HUES6 (cell line): Measurements from ENCODE around the gene VSTM2B.

Source experiments
- H3K27ac ChIP-seq: 2 replicates; pipeline ENCODE4 v1.7.0; 2013; ENCODE audit warnings: low read depth, mild to moderate bottlenecking, low read length, inconsistent platforms
- H3K27me3 ChIP-seq: 2 replicates; pipeline ENCODE4 v1.6.1; 2013; ENCODE audit warnings: low read length; ENCODE audit not compliant: control insufficient read depth, insufficient read depth
- H3K36me3 ChIP-seq: 2 replicates; pipeline ENCODE4 v1.6.1; 2013; ENCODE audit warnings: low read length; ENCODE audit not compliant: control insufficient read depth, insufficient read depth
- H3K4me1 ChIP-seq: 2 replicates; pipeline ENCODE4 v1.6.1; 2013; ENCODE audit warnings: low read length; ENCODE audit not compliant: control insufficient read depth, insufficient read depth
- H3K4me3 ChIP-seq: 2 replicates; pipeline ENCODE4 v1.5.1; 2013; ENCODE audit warnings: low read depth, low read length
- H3K9ac ChIP-seq: one replicate; pipeline ENCODE4 v1.6.1; 2013; ENCODE audit warnings: mild to moderate bottlenecking, low read length
- H3K9me3 ChIP-seq: 2 replicates; pipeline ENCODE4 v1.6.1; 2013; ENCODE audit warnings: low read depth, low read length; ENCODE audit not compliant: control insufficient read depth, insufficient read depth

The VSTM2B gene

GRCh38 chr19:29497686-29498436 is 27.9 kb upstream of the VSTM2B start:
- Histone ChIP-seq H3K36me3 (no peaks in the 10 kb centered on the region), H3K9ac (no peak overlapping the region), H3K9me3 (no peaks in the 10 kb centered on the region), H3K4me3 (no peak overlapping the region), H3K4me1 (no peaks in the 10 kb centered on the region; the same call in 1 of the 2 replicates), H3K27ac (no peak overlapping the region), H3K27me3 (no peaks in the 10 kb centered on the region)

GRCh38 chr19:29499261-29499920 is 26.4 kb upstream of the VSTM2B start:
- H3K9ac ChIP-seq: no peak overlapping the region
- H3K27me3 ChIP-seq: no peaks in the 10 kb centered on the region
- H3K9me3 ChIP-seq: no peaks in the 10 kb centered on the region
- no peak overlapping the region for H3K4me3 ChIP-seq
- H3K4me1 ChIP-seq: no peaks in the 10 kb centered on the region; the same call in 1 of the 2 replicates
- no peaks in the 10 kb centered on the region for H3K36me3 ChIP-seq
- no peak overlapping the region for H3K27ac ChIP-seq

GRCh38 chr19:29499921-29500590 is 25.7 kb upstream of the VSTM2B start:
- Histone ChIP-seq H3K9me3 (no peaks in the 10 kb centered on the region), H3K27ac (no peak overlapping the region), H3K9ac (no peak overlapping the region), H3K4me1 (no peaks in the 10 kb centered on the region; the same call in 1 of the 2 replicates), H3K36me3 (no peaks in the 10 kb centered on the region), H3K4me3 (no peak overlapping the region), H3K27me3 (no peaks in the 10 kb centered on the region)

GRCh38 chr19:29501816-29502580 is 23.8 kb upstream of the VSTM2B start:
- H3K27ac ChIP-seq: no peak overlapping the region
- H3K36me3 ChIP-seq: no peaks in the 10 kb centered on the region
- H3K4me3 ChIP-seq: no peak overlapping the region
- H3K4me1 ChIP-seq: peaks cover 1% of the 10 kb centered on the region
- H3K9ac ChIP-seq: no peak overlapping the region
- H3K9me3 ChIP-seq: no peaks in the 10 kb centered on the region
- no peaks in the 10 kb centered on the region for H3K27me3 ChIP-seq

- Histone ChIP-seq H3K9ac (no peak overlapping the region), H3K4me3 (no peak overlapping the region), H3K36me3 (no peaks in the 10 kb centered on the region), H3K4me1 (peaks cover 6% of the 10 kb centered on the region), H3K27me3 (no peaks in the 10 kb centered on the region), H3K9me3 (no peaks in the 10 kb centered on the region), H3K27ac (no peak overlapping the region)
These were observed 23.3 kb upstream of the VSTM2B start for GRCh38 chr19:29502581-29502850.

- Histone ChIP-seq H3K9ac (no peak overlapping the region), H3K4me1 (peaks cover 6% of the 10 kb centered on the region), H3K4me3 (no peak overlapping the region), H3K27me3 (no peaks in the 10 kb centered on the region), H3K36me3 (no peaks in the 10 kb centered on the region), H3K9me3 (no peaks in the 10 kb centered on the region), H3K27ac (no peak overlapping the region)
These were observed 22.5 kb upstream of the VSTM2B start for GRCh38 chr19:29503140-29503758.

- no peaks in the 10 kb centered on the region for H3K36me3 ChIP-seq
- H3K4me3 ChIP-seq: no peak overlapping the region
- H3K27ac ChIP-seq: no peak overlapping the region
- no peak overlapping the region for H3K9ac ChIP-seq
- no peaks in the 10 kb centered on the region for H3K27me3 ChIP-seq
- H3K4me1 ChIP-seq: peaks cover 6% of the 10 kb centered on the region
- H3K9me3 ChIP-seq: no peaks in the 10 kb centered on the region
These were observed 22.0 kb upstream of the VSTM2B start for GRCh38 chr19:29503785-29504184.

- H3K27ac ChIP-seq: no peak overlapping the region
- no peaks in the 10 kb centered on the region for H3K9me3 ChIP-seq
- H3K36me3 ChIP-seq: no peaks in the 10 kb centered on the region
- no peak overlapping the region for H3K9ac ChIP-seq
- peaks cover 6% of the 10 kb centered on the region for H3K4me1 ChIP-seq
- peaks cover 1% of the 10 kb centered on the region; the same call in 1 of the 2 replicates for H3K27me3 ChIP-seq
- H3K4me3 ChIP-seq: no peak overlapping the region
These were observed 21.3 kb upstream of the VSTM2B start for GRCh38 chr19:29504454-29504853.

GRCh38 chr19:29505097-29505824 is 20.5 kb upstream of the VSTM2B start:
- Histone ChIP-seq H3K36me3 (no peaks in the 10 kb centered on the region), H3K9me3 (no peaks in the 10 kb centered on the region)

GRCh38 chr19:29506619-29506911 is 19.2 kb upstream of the VSTM2B start:
- Histone ChIP-seq H3K27ac (no peak overlapping the region), H3K4me1 (peaks cover 6% of the 10 kb centered on the region), H3K9ac (no peak overlapping the region), H3K9me3 (no peaks in the 10 kb centered on the region), H3K27me3 (peaks cover 12% of the 10 kb centered on the region), H3K4me3 (no peak overlapping the region), H3K36me3 (no peaks in the 10 kb centered on the region)

More at GRCh38 chr19:29505097-29505824, 20.5 kb upstream of the VSTM2B start:
- Histone ChIP-seq H3K4me3 (no peak overlapping the region), H3K27ac (no peak overlapping the region), H3K9ac (no peak overlapping the region), H3K4me1 (peaks cover 6% of the 10 kb centered on the region), H3K27me3 (peaks cover 7% of the 10 kb centered on the region)
